SIG-M5 treated with dmso at 0.1 percent for 504 hours (cell line): Measurements from ENCODE around the gene RFC3.
"Not testable (repeated sequence)": the region's sequence is repeated elsewhere in the genome, so short reads cannot be mapped to it uniquely, and the experiment has no call there.

Source experiments
- DNase-seq: peaks from one replicate; lab custom pipeline; 2025; ENCODE audit not compliant: unreplicated experiment; lab: John Stamatoyannopoulos, UW

Gene RFC3

GRCh38 chr13:33817901-33818706, at the start of gene RFC3:
TSS of gene RFC3 (plus strand) at chr13:33818149. CDS start at chr13:33818179, 30 bp downstream.
- DNase-seq, result peak; percentile 96

GRCh38 chr13:33771296-33771695, 46.7 kb upstream of the RFC3 start:
- DNase-seq, result no peak

- DNase-seq, result no peak
Observed at GRCh38 chr13:33773790-33774462, 44.0 kb upstream of the RFC3 start.

GRCh38 chr13:33775339-33776108, 42.4 kb upstream of the RFC3 start:
- no peak for DNase-seq

- no peak for DNase-seq
Observed at GRCh38 chr13:33776239-33776881, 41.6 kb upstream of the RFC3 start.

- DNase-seq, result no peak
Observed at GRCh38 chr13:33782631-33783030, 35.3 kb upstream of the RFC3 start.

- not testable (repeated sequence) for DNase-seq
Observed at GRCh38 chr13:33783212-33783611, 34.7 kb upstream of the RFC3 start.

- no peak for DNase-seq
Observed at GRCh38 chr13:33784738-33785137, 33.2 kb upstream of the RFC3 start.

- DNase-seq, result no peak
Observed at GRCh38 chr13:33785384-33785783, 32.6 kb upstream of the RFC3 start.

- no peak for DNase-seq
Observed at GRCh38 chr13:33787051-33787591, 30.8 kb upstream of the RFC3 start.

GRCh38 chr13:33789066-33789606, 28.8 kb upstream of the RFC3 start:
- DNase-seq, result no peak

GRCh38 chr13:33789739-33790138, 28.2 kb upstream of the RFC3 start:
- no peak for DNase-seq

- DNase-seq, result no peak
Observed at GRCh38 chr13:33793726-33794125, 24.2 kb upstream of the RFC3 start.

GRCh38 chr13:33794576-33794975, 23.4 kb upstream of the RFC3 start:
- DNase-seq, result no peak

GRCh38 chr13:33796095-33796494, 21.9 kb upstream of the RFC3 start:
- DNase-seq, result no peak

GRCh38 chr13:33797622-33798021, 20.3 kb upstream of the RFC3 start:
- no peak for DNase-seq

GRCh38 chr13:33798023-33798422, 19.9 kb upstream of the RFC3 start:
- DNase-seq, result no peak

- DNase-seq, result peak; percentile 54
Observed at GRCh38 chr13:33799950-33800592, 17.9 kb upstream of the RFC3 start.

GRCh38 chr13:33800646-33801186, 17.2 kb upstream of the RFC3 start:
- DNase-seq, result no peak
